Lung microvascular endothelial cell (primary cell): ENCODE results near the gene FAM170B. TPM values are rescaled to one million over a fixed set of nuclear protein-coding genes. Genes with fewer than 3 reads are reported as not detected.
A peak's percentile ranks its signal among the peaks of the same experiment; 100 is the strongest.

Experiments used
- DNase-seq, 2 donors: peaks; one replicate each; pipeline versions ENCODE4 v3.0.0 to v3.0.0-alpha.2; 2010; ENCODE audit warnings: low read depth in 2 of 2
- total RNA-seq: library from RNA; depleted of rRNA; stranded (reverse); fragments of >200 nt; gene quantifications from 2 replicates; pipeline ENCODE4 v1.2.1, GENCODE V29; 2014

FAM170B gene
- not detected in 2 replicates for total RNA-seq

DNA sequence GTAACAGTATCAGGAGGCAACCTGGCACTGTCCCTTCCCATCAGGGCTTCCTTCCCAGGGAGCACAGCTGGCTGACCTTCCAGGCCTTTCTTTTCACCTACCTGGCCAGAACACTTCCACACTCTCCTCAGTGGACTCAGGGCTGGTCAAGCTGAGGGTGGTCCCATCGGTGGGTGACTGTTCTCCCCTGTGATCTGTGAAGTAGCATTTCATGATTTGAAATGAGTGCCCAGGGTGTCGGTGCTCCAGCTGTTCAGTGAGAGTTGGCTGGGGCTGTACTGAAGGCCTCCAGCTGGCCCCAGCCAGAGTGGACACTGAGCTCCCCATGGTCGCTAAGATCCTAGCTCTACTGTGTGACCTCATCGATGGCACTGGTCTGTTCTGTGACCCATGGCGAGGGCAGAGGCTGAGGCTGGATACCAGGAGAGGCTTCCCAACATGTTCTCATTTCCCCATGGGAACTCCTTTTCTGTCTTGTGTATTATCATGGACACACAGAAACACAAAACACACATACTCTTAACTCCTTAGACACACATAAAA, at the start of gene FAM170B:
Gene FAM170B (minus strand): TSS at position 316 of the 543 bp plus-strand sequence. CDS start 103 bp downstream, at position 213.
- no peak for DNase-seq

GRCh38 chr10:49182776-49183175, 49.0 kb upstream of the FAM170B start:
- no peak for DNase-seq

- peak in 1 of 2 donors; percentile 31 for DNase-seq
Observed at GRCh38 chr10:49180444-49180860, 46.6 kb upstream of the FAM170B start.

DNA sequence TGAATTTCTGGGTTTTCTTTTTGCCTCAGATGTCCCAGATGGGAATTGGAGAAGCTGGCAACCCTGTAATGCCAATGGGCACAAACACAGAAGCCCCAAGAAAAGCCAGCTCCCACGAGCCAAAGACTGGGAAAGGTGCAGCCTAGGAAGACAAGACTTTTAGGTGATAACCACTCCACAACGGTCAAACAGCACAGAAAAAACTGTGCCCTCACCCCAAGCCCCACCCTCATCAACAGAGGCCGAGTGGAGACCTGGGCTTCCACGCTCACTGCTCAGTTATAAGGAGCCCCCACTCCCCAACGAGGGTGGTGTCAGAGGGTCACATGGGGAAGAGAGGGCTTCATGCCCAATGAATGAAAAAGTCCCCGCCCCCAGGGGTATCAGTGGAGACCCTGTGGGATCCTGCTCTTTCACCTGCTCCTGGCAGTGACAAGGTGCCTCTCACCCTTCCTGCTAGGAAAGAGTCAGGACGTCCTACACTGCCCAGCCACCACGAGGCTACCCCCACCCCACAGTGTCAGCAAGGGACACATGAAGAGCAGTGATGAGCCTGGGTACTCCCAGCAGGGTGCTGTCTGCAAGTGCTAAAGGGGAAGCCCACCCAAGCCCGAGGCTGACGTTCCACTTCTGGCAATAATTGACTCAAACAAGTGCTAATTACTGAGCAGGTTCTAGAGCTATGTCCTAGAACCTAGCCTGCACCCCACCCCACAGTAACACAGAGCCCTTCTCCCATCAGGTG, 46.0 kb upstream of the FAM170B start:
- no peak for DNase-seq

DNA sequence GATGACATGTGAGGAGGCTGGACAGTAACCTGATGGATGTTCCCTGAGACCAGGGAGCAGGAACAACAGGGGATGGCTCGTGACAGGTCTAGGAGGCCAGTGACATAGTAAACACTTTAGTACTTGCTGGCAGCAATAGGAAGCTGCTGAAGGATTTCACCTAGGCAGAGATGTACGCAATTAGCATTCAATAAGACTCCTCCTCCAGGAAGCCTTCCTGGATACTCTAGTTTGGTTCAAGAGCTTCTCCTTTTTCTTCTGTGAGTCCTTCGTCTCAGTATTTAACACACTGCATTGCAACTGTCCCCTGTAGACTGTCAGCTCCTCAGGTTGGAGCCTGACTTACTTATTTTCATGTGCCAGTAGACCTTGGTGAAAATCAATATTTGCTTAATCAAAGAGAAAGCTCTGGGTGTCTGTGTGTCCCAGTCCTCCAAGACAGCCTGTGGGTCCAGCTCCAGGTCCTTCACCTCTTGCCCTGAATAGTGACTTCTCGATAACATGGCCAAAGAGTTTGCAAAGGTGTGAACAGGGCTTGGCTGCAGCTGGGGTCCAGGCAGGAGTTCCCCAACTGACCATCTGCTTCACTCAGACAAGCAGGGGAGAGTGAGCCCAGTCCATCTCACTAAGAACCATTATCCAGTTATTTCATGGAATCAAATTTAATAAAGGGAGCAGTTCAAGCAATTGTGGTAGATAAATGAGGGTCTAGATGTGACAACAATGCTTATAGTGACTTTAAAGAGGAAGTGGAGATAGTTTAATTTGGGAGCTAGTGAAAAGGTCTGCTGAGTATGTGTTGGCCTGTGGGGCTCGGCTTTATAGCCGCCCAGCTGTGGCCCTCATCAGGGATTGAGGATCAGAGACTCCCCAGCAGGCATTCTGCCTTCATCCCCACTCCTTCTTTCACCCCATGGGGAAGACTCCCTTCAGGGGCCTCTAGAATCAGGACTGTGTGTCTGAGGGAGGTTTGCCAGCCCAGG, 45.0 kb upstream of the FAM170B start:
- no peak for DNase-seq

- DNase-seq = peak; percentile 80 to 81
Observed at GRCh38 chr10:49177391-49178355, 43.9 kb upstream of the FAM170B start.

DNA sequence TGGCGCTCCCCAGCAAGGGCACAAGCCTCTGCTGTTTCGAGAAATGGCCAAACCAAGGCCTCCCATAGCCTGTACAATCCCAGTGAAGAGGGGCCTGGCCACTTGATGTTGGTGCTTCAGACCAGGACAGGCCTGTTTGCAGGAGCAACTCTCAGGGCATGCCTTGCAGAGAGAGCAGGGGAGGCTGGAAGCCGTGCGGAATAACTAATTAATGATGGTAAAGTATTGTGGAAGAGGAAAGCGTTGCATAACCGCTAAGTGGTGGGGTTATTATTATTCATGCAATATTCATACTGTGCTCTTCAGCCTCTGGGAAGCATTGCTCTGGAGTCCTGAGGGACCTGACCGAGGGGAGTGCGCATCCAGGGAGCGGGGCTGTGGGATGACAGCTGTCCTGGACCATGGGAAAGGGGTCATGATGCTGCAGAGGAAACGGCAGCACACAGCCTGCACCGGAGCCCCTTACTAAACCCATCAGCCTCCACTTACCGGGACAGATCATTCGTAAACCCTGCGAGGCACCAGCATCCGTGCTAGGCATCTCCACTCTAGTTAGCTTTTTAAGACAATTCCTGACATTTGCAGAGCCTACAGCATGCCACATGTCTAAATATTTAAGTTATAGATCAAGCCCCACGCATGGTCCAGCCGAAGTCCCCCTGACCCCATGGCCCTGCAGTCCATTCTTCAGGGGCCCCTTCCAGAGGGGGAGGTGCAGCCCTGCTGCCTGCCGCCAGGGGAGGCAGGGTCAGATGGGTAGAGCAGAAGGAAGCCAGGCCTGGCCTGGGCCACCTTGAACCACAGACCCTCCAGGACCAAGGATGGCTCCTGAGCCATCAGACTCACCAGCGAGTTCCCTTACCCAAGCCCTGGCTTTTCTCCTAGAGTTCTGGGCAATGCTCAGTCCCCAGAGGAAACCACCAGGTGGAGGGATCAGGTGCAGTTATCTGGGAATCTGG, 42.8 kb upstream of the FAM170B start:
- DNase-seq = no peak

- DNase-seq = no peak
Observed at GRCh38 chr10:49175587-49176309, 41.9 kb upstream of the FAM170B start.

DNA sequence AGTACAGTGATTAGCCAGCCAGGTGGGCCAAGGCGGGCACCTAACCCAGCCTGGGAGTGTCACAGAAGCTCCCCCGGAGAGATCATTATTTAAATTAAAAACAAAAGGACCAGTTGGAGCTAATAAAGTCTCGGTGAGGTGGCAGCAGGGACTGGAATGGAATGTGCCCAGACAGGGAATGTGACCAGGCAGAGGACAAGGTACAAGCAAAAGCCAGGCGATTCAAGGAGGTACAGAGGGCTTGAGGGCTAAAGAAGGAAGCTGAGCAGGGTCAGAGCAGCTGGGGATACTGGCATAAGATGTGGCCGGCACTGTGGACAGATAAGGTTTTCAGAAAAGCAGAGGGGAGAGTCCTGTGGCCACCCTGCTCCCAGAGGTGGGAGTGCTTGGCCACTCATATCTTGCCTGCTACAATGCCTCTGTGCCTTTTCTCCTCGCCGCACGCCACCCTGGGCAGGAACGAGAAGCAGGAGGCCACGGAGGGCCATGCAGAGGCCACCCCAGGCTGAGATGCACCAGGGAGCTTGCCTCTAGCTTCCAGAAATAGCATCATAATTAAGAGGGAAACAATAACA, 41.2 kb upstream of the FAM170B start:
- DNase-seq = no peak

DNA sequence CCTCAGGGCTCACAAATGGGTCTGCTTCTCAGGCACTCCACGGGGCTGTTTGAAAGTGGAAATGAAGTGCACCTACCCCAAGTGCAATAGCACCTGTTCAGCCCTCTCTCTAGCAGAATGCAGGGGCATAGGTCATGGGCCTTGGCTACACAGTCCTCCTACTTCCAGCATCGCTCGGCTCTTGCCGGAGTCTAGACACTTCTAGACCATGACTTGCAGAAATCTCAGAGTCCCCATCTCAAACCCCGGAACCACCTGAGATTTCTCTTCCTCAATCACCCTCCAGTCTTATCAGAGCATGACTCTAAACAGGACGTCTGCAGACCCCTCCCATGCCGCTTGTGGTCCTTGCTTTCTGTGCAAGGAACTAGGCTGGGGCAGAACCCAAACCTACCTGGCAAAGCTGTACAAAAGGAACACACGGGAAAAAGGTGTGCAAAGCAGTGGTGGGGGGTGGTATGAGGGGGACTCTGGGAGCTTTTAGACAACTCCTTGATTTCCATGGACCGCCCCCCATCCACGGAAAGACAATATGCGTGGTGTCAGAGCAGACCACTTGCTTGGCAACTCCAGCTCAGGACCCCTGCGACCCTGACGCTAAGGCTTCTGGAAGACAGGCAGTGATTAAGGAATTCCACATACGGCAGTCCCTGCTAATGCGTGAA, 40.6 kb upstream of the FAM170B start:
- DNase-seq = no peak

DNA sequence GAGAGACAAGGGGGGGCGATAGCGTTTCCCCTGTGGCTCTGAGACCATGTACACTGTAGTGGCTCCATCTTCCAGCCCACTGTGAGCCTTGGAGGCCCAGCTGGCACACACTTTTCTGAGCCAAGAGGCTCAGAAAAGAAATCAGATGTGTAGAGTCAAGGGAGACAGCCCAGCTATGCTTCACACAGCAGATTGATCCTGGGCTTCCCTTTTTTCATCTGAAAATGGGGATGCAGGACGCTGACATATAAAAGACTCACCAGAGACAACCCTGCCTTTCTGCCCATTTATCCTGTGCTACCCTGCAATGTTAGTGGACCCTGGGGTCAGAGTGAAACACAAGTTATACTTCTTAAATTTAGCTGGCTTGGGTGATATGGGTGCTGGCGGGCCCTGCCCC, 40.0 kb upstream of the FAM170B start:
- DNase-seq = no peak

GRCh38 chr10:49173201-49173772, 39.5 kb upstream of the FAM170B start:
- DNase-seq = no peak

GRCh38 chr10:49172777-49173132, 38.9 kb upstream of the FAM170B start:
- no peak for DNase-seq

DNA sequence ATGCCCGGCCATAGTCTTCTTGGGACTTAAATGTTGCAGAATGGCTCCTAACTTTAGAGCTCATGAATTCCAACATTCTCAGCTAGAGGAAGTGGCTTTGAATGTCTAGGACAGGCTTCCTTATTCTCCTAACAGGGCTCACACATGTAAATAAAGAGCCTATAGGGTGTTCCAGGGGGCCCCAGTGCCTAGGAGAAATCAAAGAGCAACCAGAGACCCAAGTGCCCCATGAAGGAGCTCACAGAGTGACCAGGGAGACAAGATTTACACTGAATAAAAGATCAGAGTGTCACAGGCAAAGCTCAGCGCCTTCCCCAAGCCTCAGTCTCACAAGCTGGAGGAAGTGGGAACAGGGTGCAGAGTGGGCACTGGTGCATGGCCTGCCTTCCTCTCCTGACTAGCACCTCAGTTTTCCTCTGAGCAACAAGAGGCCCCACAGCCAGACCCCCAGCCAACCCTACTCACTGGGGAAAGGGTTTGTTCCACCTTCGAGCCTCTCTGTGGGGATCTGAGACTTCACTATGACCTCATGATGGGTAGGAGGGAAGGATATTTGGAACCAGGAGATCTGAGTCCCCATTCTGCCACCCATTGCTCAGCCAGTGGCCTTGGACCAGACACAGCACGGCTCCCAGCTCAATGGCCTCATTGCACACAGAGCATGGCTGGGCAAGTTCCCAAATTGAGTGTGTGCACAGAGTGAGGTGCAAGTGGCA, 38.4 kb upstream of the FAM170B start:
- no peak for DNase-seq

GRCh38 chr10:49171326-49172060, 37.7 kb upstream of the FAM170B start:
- DNase-seq = no peak

DNA sequence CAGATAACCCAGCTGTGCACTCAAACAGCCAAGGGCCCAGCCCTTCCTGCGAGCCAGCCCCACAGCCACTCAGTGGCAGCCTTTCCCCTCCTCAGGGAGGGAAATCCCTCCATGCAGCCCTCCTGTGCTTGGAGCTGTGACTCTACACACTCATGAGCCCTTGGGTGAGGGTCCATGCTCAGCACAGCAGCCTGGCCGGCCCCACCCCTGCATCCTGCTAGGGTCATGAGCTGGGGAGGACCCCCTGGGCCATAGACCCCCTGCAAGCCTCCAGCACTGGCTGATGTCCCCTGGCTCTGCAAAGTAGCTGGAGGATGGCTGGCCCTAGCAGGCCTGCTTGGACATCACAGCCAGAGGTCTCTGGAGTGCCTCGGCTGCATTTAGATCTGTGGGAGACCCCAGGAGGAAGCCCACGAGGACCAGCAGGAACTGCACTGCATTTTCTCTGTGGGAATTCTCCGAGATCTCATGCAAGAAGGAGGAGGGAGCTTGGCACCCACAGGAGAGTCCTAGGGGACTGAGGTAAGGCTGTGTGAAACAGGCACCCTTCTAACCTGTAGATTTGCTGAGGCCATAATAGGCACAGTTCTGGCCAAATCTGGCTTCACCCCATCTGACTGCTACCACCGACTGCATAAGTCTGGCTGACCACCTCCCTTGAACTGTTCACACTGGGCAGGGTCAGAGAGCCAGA, 37.0 kb upstream of the FAM170B start:
- DNase-seq = no peak
